Astrocyte (in vitro differentiated cells and primary cell): Measurements from ENCODE around the gene AP3S2.

Source experiments
- EZH2 ChIP-seq: IDR thresholded peaks from 2 replicates; pipeline ENCODE4 v1.6.1; 2012; ENCODE audit warnings: mild to moderate bottlenecking, low read length, inconsistent platforms; ENCODE audit not compliant: insufficient read depth
- TF ChIP-seq, protein P1 (sequence below): IDR thresholded peaks from 2 replicates; pipeline ENCODE4 v1.5.1; 2011; ENCODE audit warnings: low read depth, mild to moderate bottlenecking, inconsistent platforms, low read length, moderate library complexity; ENCODE audit not compliant: insufficient read depth

DNA sequence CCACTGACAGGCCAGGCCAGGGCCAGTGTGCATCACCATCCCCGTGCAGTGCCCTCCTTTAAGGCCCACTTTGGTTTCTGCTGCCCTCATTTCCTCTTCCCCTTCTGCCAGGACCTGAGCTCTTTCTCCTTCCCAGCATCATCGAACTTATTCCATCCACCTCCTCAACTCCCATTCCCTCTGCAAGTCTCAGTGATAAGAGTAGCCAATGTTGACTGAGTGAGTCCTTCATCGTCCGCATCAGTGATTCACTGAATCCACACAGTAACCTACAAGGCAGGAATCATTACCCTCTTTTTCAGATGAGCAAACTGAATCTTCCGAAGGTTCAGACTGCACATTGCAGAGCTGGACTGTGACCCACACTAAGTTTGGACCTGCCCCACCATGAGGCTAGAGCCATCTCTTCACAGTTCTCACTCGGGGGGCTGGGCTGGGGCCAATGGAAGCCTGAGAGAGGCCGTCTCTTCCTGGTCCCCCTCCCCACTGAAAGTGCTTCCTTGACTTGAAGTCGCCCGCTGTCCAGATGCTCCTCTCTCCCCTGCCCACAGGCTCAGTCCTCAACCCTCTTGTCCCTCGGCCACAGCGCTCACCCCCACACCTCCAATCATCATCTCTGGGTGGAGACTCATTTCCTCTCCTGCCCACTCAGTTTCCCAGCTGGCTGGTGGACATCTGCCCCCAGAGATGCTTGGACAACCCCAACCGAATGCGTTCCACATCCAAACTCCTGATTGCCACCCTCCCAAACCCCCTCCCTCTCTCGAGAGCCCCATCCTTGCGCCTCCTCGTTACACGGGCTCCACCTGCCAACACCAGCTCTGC is 64.0 kb downstream of the AP3S2 start:
- TF ChIP-seq, protein P1, sequence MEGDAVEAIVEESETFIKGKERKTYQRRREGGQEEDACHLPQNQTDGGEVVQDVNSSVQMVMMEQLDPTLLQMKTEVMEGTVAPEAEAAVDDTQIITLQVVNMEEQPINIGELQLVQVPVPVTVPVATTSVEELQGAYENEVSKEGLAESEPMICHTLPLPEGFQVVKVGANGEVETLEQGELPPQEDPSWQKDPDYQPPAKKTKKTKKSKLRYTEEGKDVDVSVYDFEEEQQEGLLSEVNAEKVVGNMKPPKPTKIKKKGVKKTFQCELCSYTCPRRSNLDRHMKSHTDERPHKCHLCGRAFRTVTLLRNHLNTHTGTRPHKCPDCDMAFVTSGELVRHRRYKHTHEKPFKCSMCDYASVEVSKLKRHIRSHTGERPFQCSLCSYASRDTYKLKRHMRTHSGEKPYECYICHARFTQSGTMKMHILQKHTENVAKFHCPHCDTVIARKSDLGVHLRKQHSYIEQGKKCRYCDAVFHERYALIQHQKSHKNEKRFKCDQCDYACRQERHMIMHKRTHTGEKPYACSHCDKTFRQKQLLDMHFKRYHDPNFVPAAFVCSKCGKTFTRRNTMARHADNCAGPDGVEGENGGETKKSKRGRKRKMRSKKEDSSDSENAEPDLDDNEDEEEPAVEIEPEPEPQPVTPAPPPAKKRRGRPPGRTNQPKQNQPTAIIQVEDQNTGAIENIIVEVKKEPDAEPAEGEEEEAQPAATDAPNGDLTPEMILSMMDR: no peak
- TF ChIP-seq EZH2: no peak
